Posterior cingulate gyrus (tissue), 11 donors: ENCODE results near the gene CCNA2.

ENCODE experiments used
- DNase-seq, 10 donors: peaks; one replicate each; pipeline versions ENCODE4 v3.0.0 to v3.0.0-alpha.2; 2020 to 2021; ENCODE audit warnings: mixed read lengths in 3 of 10
- intact Hi-C: fragments of 100-400 bp; cut with DNase I; formaldehyde crosslinking; loops from one replicate; pipeline ENCODE4 v1.15.1; 2023

CCNA2 gene

GRCh38 chr4:121778991-121779628 is 44.6 kb downstream of the CCNA2 start:
- no peak for DNase-seq
- intact Hi-C loops: no loop called here

- DNase-seq: no peak
- intact Hi-C loops: no loop called here
Observed at GRCh38 chr4:121777625-121778024, 46.1 kb downstream of the CCNA2 start.

- DNase-seq: no peak
- intact Hi-C loops: no loop called here
Observed at GRCh38 chr4:121776610-121777401, 46.9 kb downstream of the CCNA2 start.

GRCh38 chr4:121773883-121774282 is 49.8 kb downstream of the CCNA2 start:
- intact Hi-C loops: no loop called here
- DNase-seq: no peak

GRCh38 chr4:121771869-121772268 is 51.8 kb downstream of the CCNA2 start:
- intact Hi-C loops: no loop called here
- no peak for DNase-seq

- no peak for DNase-seq
- intact Hi-C loops: no loop called here
Observed at GRCh38 chr4:121769341-121769740, 54.3 kb downstream of the CCNA2 start.

GRCh38 chr4:121767166-121767565 is 56.5 kb downstream of the CCNA2 start:
- intact Hi-C loops: no loop called here
- DNase-seq: no peak
